GM18909 (cell line): ENCODE data around the gene GLI3.

Experiments
- ATAC-seq: cut with Tn5 transposase; IDR thresholded peaks from one replicate; pipeline ENCODE4 v1.9.1; 2021; ENCODE audit warnings: mild to moderate bottlenecking; ENCODE audit not compliant: unreplicated experiment, poor library complexity

The GLI3 gene

GRCh38 chr7:42183547-42183946, 53.5 kb downstream of the GLI3 start:
- ATAC-seq = no peak

GRCh38 chr7:42181566-42181965, 55.4 kb downstream of the GLI3 start:
- ATAC-seq = no peak

GRCh38 chr7:42180806-42181205, 56.2 kb downstream of the GLI3 start:
- ATAC-seq = no peak

- ATAC-seq = no peak
Observed at GRCh38 chr7:42176724-42177101, 60.3 kb downstream of the GLI3 start.

GRCh38 chr7:42175834-42176723, 60.9 kb downstream of the GLI3 start:
- no peak for ATAC-seq

- no peak for ATAC-seq
Observed at GRCh38 chr7:42174391-42174912, 62.6 kb downstream of the GLI3 start.

- ATAC-seq = no peak
Observed at GRCh38 chr7:42170724-42171123, 66.3 kb downstream of the GLI3 start.

- ATAC-seq = no peak
Observed at GRCh38 chr7:42168512-42168911, 68.5 kb downstream of the GLI3 start.

- ATAC-seq = no peak
Observed at GRCh38 chr7:42167631-42168236, 69.3 kb downstream of the GLI3 start.

- no peak for ATAC-seq
Observed at GRCh38 chr7:42167206-42167605, 69.8 kb downstream of the GLI3 start.

- ATAC-seq = no peak
Observed at GRCh38 chr7:42164881-42165428, 72.1 kb downstream of the GLI3 start.

- no peak for ATAC-seq
Observed at GRCh38 chr7:42162560-42163325, 74.3 kb downstream of the GLI3 start.

- ATAC-seq = no peak
Observed at GRCh38 chr7:42161719-42162118, 75.3 kb downstream of the GLI3 start.

- no peak for ATAC-seq
Observed at GRCh38 chr7:42161110-42161509, 75.9 kb downstream of the GLI3 start.

- no peak for ATAC-seq
Observed at GRCh38 chr7:42159130-42159529, 77.9 kb downstream of the GLI3 start.

GRCh38 chr7:42156967-42157721, 79.9 kb downstream of the GLI3 start:
- ATAC-seq = no peak

GRCh38 chr7:42156291-42156865, 80.6 kb downstream of the GLI3 start:
- no peak for ATAC-seq

- ATAC-seq = no peak
Observed at GRCh38 chr7:42155584-42156290, 81.3 kb downstream of the GLI3 start.

GRCh38 chr7:42154173-42154572, 82.8 kb downstream of the GLI3 start:
- no peak for ATAC-seq
